ENCODE measurements around the gene TMEM258.

The TMEM258 gene

DNA sequence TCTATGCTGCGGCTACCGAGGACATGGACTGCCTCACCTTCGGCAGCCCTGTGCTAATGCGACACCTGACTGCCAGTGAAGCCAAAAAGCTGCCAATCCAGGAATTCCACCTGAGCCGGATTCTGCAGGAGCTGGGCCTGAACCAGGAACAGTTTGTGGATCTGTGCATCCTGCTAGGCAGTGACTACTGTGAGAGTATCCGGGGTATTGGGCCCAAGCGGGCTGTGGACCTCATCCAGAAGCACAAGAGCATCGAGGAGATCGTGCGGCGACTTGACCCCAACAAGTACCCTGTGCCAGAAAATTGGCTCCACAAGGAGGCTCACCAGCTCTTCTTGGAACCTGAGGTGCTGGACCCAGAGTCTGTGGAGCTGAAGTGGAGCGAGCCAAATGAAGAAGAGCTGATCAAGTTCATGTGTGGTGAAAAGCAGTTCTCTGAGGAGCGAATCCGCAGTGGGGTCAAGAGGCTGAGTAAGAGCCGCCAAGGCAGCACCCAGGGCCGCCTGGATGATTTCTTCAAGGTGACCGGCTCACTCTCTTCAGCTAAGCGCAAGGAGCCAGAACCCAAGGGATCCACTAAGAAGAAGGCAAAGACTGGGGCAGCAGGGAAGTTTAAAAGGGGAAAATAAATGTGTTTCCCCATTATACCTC, 3.6 kb upstream of the TMEM258 start:
- TF ChIP-seq, protein P1, sequence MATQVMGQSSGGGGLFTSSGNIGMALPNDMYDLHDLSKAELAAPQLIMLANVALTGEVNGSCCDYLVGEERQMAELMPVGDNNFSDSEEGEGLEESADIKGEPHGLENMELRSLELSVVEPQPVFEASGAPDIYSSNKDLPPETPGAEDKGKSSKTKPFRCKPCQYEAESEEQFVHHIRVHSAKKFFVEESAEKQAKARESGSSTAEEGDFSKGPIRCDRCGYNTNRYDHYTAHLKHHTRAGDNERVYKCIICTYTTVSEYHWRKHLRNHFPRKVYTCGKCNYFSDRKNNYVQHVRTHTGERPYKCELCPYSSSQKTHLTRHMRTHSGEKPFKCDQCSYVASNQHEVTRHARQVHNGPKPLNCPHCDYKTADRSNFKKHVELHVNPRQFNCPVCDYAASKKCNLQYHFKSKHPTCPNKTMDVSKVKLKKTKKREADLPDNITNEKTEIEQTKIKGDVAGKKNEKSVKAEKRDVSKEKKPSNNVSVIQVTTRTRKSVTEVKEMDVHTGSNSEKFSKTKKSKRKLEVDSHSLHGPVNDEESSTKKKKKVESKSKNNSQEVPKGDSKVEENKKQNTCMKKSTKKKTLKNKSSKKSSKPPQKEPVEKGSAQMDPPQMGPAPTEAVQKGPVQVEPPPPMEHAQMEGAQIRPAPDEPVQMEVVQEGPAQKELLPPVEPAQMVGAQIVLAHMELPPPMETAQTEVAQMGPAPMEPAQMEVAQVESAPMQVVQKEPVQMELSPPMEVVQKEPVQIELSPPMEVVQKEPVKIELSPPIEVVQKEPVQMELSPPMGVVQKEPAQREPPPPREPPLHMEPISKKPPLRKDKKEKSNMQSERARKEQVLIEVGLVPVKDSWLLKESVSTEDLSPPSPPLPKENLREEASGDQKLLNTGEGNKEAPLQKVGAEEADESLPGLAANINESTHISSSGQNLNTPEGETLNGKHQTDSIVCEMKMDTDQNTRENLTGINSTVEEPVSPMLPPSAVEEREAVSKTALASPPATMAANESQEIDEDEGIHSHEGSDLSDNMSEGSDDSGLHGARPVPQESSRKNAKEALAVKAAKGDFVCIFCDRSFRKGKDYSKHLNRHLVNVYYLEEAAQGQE (IDR thresholded peaks at IDR 0.05; ENCODE audit: low read depth), result no peak
- TF ChIP-seq, protein P2, sequence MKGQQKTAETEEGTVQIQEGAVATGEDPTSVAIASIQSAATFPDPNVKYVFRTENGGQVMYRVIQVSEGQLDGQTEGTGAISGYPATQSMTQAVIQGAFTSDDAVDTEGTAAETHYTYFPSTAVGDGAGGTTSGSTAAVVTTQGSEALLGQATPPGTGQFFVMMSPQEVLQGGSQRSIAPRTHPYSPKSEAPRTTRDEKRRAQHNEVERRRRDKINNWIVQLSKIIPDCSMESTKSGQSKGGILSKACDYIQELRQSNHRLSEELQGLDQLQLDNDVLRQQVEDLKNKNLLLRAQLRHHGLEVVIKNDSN (IDR thresholded peaks at IDR 0.05), result no peak
- TF ChIP-seq NFIC (IDR thresholded peaks at IDR 0.05), result no peak
- no peak for TF ChIP-seq RAD21 (IDR thresholded peaks at IDR 0.05; ENCODE audit: low read depth)
- no peak for TF ChIP-seq TAF1 (IDR thresholded peaks at IDR 0.05; ENCODE audit: low read depth)
- TF ChIP-seq YY1 (IDR thresholded peaks at IDR 0.05; ENCODE audit: low read depth), result no peak
- no peak for TF ChIP-seq FOXM1 (IDR thresholded peaks at IDR 0.05; ENCODE audit: borderline replicate concordance, low read depth)
- no peak for TF ChIP-seq CREB1 (IDR thresholded peaks at IDR 0.05; ENCODE audit: low read depth)
- TF ChIP-seq, protein P3, sequence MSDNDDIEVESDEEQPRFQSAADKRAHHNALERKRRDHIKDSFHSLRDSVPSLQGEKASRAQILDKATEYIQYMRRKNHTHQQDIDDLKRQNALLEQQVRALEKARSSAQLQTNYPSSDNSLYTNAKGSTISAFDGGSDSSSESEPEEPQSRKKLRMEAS (IDR thresholded peaks at IDR 0.05), result no peak
- no peak for TF ChIP-seq EGR1 (IDR thresholded peaks at IDR 0.05)
- no peak for TF ChIP-seq EP300 (IDR thresholded peaks at IDR 0.05; ENCODE audit: borderline replicate concordance)
- no peak for TF ChIP-seq ZBTB7A (IDR thresholded peaks at IDR 0.05; ENCODE audit: low read depth)
- no peak for TF ChIP-seq TEAD4 (IDR thresholded peaks at IDR 0.05)
- no peak for TF ChIP-seq CEBPB (IDR thresholded peaks at IDR 0.05)
- TF ChIP-seq TCF12 (IDR thresholded peaks at IDR 0.05; ENCODE audit: low read depth), result no peak

DNA sequence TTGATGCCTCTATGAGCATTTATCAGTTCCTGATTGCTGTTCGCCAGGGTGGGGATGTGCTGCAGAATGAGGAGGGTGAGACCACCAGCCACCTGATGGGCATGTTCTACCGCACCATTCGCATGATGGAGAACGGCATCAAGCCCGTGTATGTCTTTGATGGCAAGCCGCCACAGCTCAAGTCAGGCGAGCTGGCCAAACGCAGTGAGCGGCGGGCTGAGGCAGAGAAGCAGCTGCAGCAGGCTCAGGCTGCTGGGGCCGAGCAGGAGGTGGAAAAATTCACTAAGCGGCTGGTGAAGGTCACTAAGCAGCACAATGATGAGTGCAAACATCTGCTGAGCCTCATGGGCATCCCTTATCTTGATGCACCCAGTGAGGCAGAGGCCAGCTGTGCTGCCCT, 3.1 kb upstream of the TMEM258 start:
- TF ChIP-seq CREB1 (IDR thresholded peaks at IDR 0.05; ENCODE audit: low read depth) (no peak), TEAD4 (IDR thresholded peaks at IDR 0.05) (no peak), NFIC (IDR thresholded peaks at IDR 0.05) (no peak), CEBPB (IDR thresholded peaks at IDR 0.05) (no peak), TAF1 (IDR thresholded peaks at IDR 0.05; ENCODE audit: low read depth) (no peak), RAD21 (IDR thresholded peaks at IDR 0.05; ENCODE audit: low read depth) (no peak), TCF12 (IDR thresholded peaks at IDR 0.05; ENCODE audit: low read depth) (no peak), ZBTB7A (IDR thresholded peaks at IDR 0.05; ENCODE audit: low read depth) (no peak)
- TF ChIP-seq, protein P1 (IDR thresholded peaks at IDR 0.05; ENCODE audit: low read depth), result no peak
- TF ChIP-seq, protein P2 (IDR thresholded peaks at IDR 0.05), result no peak

DNA sequence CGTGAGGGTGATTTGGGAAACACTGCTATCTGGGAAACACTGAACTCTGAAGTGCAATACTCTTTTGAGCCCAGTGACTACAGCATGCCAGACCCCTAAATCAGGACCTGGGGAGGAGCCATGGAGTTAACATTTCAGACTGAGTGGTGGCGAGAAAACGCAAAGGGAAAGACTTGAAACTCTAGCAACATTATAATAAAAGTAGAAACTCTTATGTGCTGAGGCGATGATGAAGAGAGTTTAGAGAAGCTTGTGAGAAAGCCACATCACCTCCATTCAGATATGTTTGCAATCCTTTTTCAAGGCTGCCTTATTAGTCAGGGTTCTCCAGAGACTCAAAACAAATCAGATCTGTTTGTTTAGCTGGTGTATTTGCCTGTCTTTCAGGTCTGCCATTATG, 2.2 kb upstream of the TMEM258 start:
- TF ChIP-seq EP300 (IDR thresholded peaks at IDR 0.05; ENCODE audit: borderline replicate concordance), result no peak
- no peak for TF ChIP-seq FOXM1 (IDR thresholded peaks at IDR 0.05; ENCODE audit: borderline replicate concordance, low read depth)
- no peak for TF ChIP-seq RAD21 (IDR thresholded peaks at IDR 0.05; ENCODE audit: low read depth)
- TF ChIP-seq, protein P1 (IDR thresholded peaks at IDR 0.05; ENCODE audit: low read depth), result no peak
- no peak for TF ChIP-seq NFIC (IDR thresholded peaks at IDR 0.05)
- no peak for TF ChIP-seq EGR1 (IDR thresholded peaks at IDR 0.05)
- no peak for TF ChIP-seq CREB1 (IDR thresholded peaks at IDR 0.05; ENCODE audit: low read depth)
- TF ChIP-seq, protein P3 (IDR thresholded peaks at IDR 0.05), result no peak
- TF ChIP-seq ZBTB7A (IDR thresholded peaks at IDR 0.05; ENCODE audit: low read depth), result no peak
- TF ChIP-seq TEAD4 (IDR thresholded peaks at IDR 0.05), result no peak
- TF ChIP-seq TCF12 (IDR thresholded peaks at IDR 0.05; ENCODE audit: low read depth), result no peak
- TF ChIP-seq TAF1 (IDR thresholded peaks at IDR 0.05; ENCODE audit: low read depth), result no peak

DNA sequence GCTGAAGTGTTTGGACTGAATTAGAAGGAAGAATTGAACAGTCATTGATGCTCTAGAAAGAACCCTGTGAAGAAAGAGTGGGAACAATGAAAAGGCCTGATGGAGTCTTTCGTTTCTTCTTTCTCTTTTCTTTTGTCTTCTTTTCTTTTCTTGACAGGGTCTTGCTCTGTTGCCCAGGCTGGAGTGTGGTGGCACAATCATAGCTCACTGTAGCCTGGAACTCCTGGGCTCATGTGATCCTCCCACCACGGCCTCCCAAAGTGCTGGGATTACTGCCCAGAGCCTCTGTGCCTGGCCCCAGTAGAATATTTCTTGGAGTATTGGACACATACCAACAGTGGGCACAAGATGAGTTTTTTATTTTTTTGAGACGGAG, 1.4 kb upstream of the TMEM258 start:
- no peak for TF ChIP-seq CREB1 (IDR thresholded peaks at IDR 0.05; ENCODE audit: low read depth)
- TF ChIP-seq, protein P2 (IDR thresholded peaks at IDR 0.05), result no peak
- no peak for TF ChIP-seq CEBPB (IDR thresholded peaks at IDR 0.05)
- no peak for TF ChIP-seq TCF12 (IDR thresholded peaks at IDR 0.05; ENCODE audit: low read depth)
- no peak for TF ChIP-seq TAF1 (IDR thresholded peaks at IDR 0.05; ENCODE audit: low read depth)
- TF ChIP-seq, protein P1 (IDR thresholded peaks at IDR 0.05; ENCODE audit: low read depth), result no peak
- no peak for TF ChIP-seq ZBTB7A (IDR thresholded peaks at IDR 0.05; ENCODE audit: low read depth)
- no peak for TF ChIP-seq EP300 (IDR thresholded peaks at IDR 0.05; ENCODE audit: borderline replicate concordance)
- no peak for TF ChIP-seq FOXM1 (IDR thresholded peaks at IDR 0.05; ENCODE audit: borderline replicate concordance, low read depth)
- TF ChIP-seq EGR1 (IDR thresholded peaks at IDR 0.05), result no peak
- no peak for TF ChIP-seq RAD21 (IDR thresholded peaks at IDR 0.05; ENCODE audit: low read depth)
- TF ChIP-seq, protein P3 (IDR thresholded peaks at IDR 0.05), result no peak
- TF ChIP-seq NFIC (IDR thresholded peaks at IDR 0.05), result no peak
- TF ChIP-seq YY1 (IDR thresholded peaks at IDR 0.05; ENCODE audit: low read depth), result no peak
- TF ChIP-seq TEAD4 (IDR thresholded peaks at IDR 0.05), result no peak

Measured in Ishikawa (cell line).